CD1c-positive myeloid dendritic cell (primary cell): ENCODE measurements around the gene GOLM1.
"Not testable (repeated sequence)": the region's sequence is repeated elsewhere in the genome, so short reads cannot be mapped to it uniquely, and the experiment has no call there.

Experiments used
- DNase-seq: peaks from one replicate; pipeline ENCODE4 v3.0.0-alpha.2; 2016; ENCODE audit errors: extremely low spot score

GOLM1 gene

GRCh38 chr9:86091477-86091876, 7.9 kb downstream of the GOLM1 start:
- no peak for DNase-seq

GRCh38 chr9:86082870-86083269, 16.5 kb downstream of the GOLM1 start:
- no peak for DNase-seq

GRCh38 chr9:86079865-86080469, 19.4 kb downstream of the GOLM1 start:
- no peak for DNase-seq

GRCh38 chr9:86079421-86079831, 19.9 kb downstream of the GOLM1 start:
- no peak for DNase-seq

- no peak for DNase-seq
Observed at GRCh38 chr9:86078731-86079130, 20.6 kb downstream of the GOLM1 start.

- DNase-seq, result no peak
Observed at GRCh38 chr9:86077276-86077675, 22.1 kb downstream of the GOLM1 start.

- DNase-seq, result no peak
Observed at GRCh38 chr9:86075132-86076109, 23.9 kb downstream of the GOLM1 start.

GRCh38 chr9:86073839-86074238, 25.5 kb downstream of the GOLM1 start:
- no peak for DNase-seq

- no peak for DNase-seq
Observed at GRCh38 chr9:86072394-86072877, 26.9 kb downstream of the GOLM1 start.

GRCh38 chr9:86069206-86069869, 30.0 kb downstream of the GOLM1 start:
- peak; percentile 79 for DNase-seq

- no peak for DNase-seq
Observed at GRCh38 chr9:86064220-86064619, 35.1 kb downstream of the GOLM1 start.

- DNase-seq, result peak; percentile 36
Observed at GRCh38 chr9:86062845-86063693, 36.3 kb downstream of the GOLM1 start.

- no peak for DNase-seq
Observed at GRCh38 chr9:86061972-86062739, 37.2 kb downstream of the GOLM1 start.

GRCh38 chr9:86057491-86057890, 41.9 kb downstream of the GOLM1 start:
- no peak for DNase-seq

GRCh38 chr9:86054695-86055094, 44.7 kb downstream of the GOLM1 start:
- DNase-seq, result no peak

GRCh38 chr9:86052556-86053468, 46.5 kb downstream of the GOLM1 start:
- DNase-seq, result no peak

GRCh38 chr9:86048018-86048742, 51.2 kb downstream of the GOLM1 start:
- not testable (repeated sequence) for DNase-seq

GRCh38 chr9:86047361-86047760, 52.0 kb downstream of the GOLM1 start:
- no peak for DNase-seq

GRCh38 chr9:86046930-86047341, 52.4 kb downstream of the GOLM1 start:
- no peak for DNase-seq
